Measurements from ENCODE around the gene PEX14. TPM values are rescaled to one million over a fixed set of nuclear protein-coding genes. Genes with fewer than 3 reads are reported as not detected.

Gene PEX14
- total RNA-seq, 1 experiment from 2014 or later: 29.3 TPM

DNA sequence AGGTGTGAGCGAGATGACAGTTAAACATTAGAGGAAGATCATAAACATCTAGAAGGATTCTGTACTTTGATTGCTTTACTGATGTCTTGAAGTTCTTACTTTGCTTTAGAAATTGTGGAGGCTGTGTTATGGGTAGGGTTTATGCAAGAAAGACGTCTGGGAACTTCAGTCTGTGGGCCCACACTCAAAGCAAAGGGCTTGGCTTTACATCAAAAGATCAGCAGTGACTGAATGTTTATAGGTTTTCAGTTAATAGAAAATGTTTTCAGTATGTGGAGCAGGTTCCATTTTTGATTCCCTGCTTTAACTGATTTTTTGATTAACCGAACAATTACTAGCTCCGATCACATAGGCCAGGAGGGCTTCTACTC lies 31.9 kb downstream of the PEX14 start (continued):
- TF ChIP-seq, protein P1, sequence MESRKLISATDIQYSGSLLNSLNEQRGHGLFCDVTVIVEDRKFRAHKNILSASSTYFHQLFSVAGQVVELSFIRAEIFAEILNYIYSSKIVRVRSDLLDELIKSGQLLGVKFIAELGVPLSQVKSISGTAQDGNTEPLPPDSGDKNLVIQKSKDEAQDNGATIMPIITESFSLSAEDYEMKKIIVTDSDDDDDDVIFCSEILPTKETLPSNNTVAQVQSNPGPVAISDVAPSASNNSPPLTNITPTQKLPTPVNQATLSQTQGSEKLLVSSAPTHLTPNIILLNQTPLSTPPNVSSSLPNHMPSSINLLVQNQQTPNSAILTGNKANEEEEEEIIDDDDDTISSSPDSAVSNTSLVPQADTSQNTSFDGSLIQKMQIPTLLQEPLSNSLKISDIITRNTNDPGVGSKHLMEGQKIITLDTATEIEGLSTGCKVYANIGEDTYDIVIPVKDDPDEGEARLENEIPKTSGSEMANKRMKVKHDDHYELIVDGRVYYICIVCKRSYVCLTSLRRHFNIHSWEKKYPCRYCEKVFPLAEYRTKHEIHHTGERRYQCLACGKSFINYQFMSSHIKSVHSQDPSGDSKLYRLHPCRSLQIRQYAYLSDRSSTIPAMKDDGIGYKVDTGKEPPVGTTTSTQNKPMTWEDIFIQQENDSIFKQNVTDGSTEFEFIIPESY (IDR thresholded peaks at IDR 0.05; ENCODE audit: extremely low read depth, insufficient replicate concordance, low read length): no peak
- no peak for TF ChIP-seq POLR2AphosphoS5 (IDR thresholded peaks at IDR 0.05; ENCODE audit: low read depth, low read length)
- TF ChIP-seq, protein P2, sequence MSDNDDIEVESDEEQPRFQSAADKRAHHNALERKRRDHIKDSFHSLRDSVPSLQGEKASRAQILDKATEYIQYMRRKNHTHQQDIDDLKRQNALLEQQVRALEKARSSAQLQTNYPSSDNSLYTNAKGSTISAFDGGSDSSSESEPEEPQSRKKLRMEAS (IDR thresholded peaks at IDR 0.05): no peak

DNA sequence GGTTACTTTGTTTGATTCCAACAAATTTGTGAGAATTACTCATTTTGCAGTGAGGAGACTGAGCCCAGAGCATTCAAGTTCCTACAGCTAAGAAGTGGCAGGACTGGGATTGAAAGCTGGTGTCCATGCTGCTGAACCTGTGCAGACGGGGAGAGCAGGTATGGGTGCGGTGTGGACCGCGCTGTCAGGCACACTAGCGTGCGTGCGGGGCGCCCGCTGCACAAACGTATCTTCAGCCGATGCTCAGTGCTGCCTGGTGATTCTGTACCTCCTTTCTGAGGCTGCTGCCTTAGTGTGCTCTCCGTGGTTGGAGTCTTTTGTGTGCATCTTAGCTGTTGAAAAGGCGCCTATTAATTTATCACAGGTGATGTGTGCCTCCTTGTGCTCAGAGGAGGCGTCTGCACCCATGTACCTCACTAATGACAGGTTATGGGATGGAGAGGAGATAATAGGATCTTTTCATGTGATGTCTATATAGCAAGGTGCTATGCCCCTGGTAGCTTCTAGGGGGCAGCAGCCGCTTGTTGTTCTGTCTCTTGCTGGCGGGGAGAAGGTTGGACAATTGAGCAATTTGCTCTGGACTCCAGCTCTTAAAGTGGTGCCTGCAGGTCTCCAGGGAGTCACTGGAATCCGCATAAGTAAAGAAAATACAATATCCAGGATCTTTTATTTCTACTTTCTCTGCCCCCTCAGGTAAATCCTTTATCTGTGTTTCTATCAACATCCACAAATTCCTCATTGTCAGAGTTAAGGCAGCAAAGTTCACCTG lies 32.5 kb downstream of the PEX14 start:
- no peaks in the 10 kb centered on the region for H3K9me3 ChIP-seq (ENCODE audit: control insufficient read depth in 1 of 2, insufficient read depth in 1 of 2, low read depth in 1 of 2, low read length in 2 of 2)
- RAD21 ChIA-PET (ENCODE audit: low non-redundant PET in 1 of 2, low total read pairs in 2 of 2, uncharacterized antibody in 2 of 2, unreplicated experiment in 2 of 2): interaction anchor here (0.7 to 1.1 kb wide), 4 partner anchors 118 to 402 kb away, joined by 3 to 5 read pairs (median 3); no protein-coding TSS in a partner anchor

More for the DNA sequence above, 32.5 kb downstream of the PEX14 start:
- DNase-seq (ENCODE audit: low read depth, low spot score) (peak; percentile 41), ATAC-seq (peak; percentile 91)
- Histone ChIP-seq H4K20me1 (ENCODE audit: insufficient read depth) (peaks cover 3% of the 10 kb centered on the region; the same call in 1 of the 2 replicates), H2AFZ (ENCODE audit: low read depth, low read length, poor library complexity, severe bottlenecking) (no peak overlapping the region), H3K4me1 (ENCODE audit: control insufficient read depth in 1 of 2, insufficient read depth in 2 of 2, low read length in 2 of 2) (peaks cover 17 to 30% of the 10 kb centered on the region in 2 experiments), H3K79me2 (ENCODE audit: insufficient read depth, low read length) (peaks cover 71% of the 10 kb centered on the region), H3K36me3 (ENCODE audit: control insufficient read depth in 1 of 2, insufficient read depth in 2 of 2, low read length in 2 of 2) (no peaks in the 10 kb centered on the region), H3K27ac (ENCODE audit: low read depth, low read length) (no peak overlapping the region), H3K9ac (ENCODE audit: low read length) (no peak overlapping the region), H3K4me3 (replicated peaks in 1 of 2; ENCODE audit: low read depth in 1 of 2, low read length in 2 of 2) (no peak overlapping the region), H3K27me3 (ENCODE audit: insufficient read depth, low read length) (no peaks in the 10 kb centered on the region), H3K9me2 (ENCODE audit: insufficient read depth) (no peaks in the 10 kb centered on the region), H3K4me2 (ENCODE audit: low read length) (no peak overlapping the region)
- BruUV-seq (replicated peaks): no TSS peak
- ChIA-PET POLR2A (no interaction called here), CTCF (interaction anchor here (0.6 to 2.6 kb wide), 17 partner anchors 9 to 1146 kb away, joined by 3 to 18 read pairs (median 5); partner anchors contain the start of gene CENPS)
- TF ChIP-seq, protein P2 (IDR thresholded peaks at IDR 0.05): no peak
- no peak for TF ChIP-seq EZH2phosphoT487 (IDR thresholded peaks at IDR 0.05; ENCODE audit: borderline replicate concordance)
- TF ChIP-seq, protein P3, sequence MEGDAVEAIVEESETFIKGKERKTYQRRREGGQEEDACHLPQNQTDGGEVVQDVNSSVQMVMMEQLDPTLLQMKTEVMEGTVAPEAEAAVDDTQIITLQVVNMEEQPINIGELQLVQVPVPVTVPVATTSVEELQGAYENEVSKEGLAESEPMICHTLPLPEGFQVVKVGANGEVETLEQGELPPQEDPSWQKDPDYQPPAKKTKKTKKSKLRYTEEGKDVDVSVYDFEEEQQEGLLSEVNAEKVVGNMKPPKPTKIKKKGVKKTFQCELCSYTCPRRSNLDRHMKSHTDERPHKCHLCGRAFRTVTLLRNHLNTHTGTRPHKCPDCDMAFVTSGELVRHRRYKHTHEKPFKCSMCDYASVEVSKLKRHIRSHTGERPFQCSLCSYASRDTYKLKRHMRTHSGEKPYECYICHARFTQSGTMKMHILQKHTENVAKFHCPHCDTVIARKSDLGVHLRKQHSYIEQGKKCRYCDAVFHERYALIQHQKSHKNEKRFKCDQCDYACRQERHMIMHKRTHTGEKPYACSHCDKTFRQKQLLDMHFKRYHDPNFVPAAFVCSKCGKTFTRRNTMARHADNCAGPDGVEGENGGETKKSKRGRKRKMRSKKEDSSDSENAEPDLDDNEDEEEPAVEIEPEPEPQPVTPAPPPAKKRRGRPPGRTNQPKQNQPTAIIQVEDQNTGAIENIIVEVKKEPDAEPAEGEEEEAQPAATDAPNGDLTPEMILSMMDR (IDR thresholded peaks at IDR 0.05 in 2 of 3, conservative IDR thresholded peaks at IDR 0.05 in 1 of 3; ENCODE audit: borderline replicate concordance in 1 of 3, insufficient read depth in 1 of 3, low read depth in 2 of 3, low read length in 2 of 3): peak; percentile 86 to 96 (median 94)
- no peak for TF ChIP-seq SIN3A (IDR thresholded peaks at IDR 0.05; ENCODE audit: low read depth)
- peak; percentile 74 for TF ChIP-seq CEBPB (IDR thresholded peaks at IDR 0.05; ENCODE audit: low read depth)
- no peak for TF ChIP-seq ZFX (IDR thresholded peaks at IDR 0.05)
- TF ChIP-seq ZNF274 (IDR thresholded peaks at IDR 0.05; ENCODE audit: low read depth, low read length): no peak
- no peak for TF ChIP-seq EZH2 (IDR thresholded peaks at IDR 0.05)
- no peak for TF ChIP-seq POLR2AphosphoS5 (IDR thresholded peaks at IDR 0.05; ENCODE audit: low read depth, low read length)
- TF ChIP-seq, protein P4, sequence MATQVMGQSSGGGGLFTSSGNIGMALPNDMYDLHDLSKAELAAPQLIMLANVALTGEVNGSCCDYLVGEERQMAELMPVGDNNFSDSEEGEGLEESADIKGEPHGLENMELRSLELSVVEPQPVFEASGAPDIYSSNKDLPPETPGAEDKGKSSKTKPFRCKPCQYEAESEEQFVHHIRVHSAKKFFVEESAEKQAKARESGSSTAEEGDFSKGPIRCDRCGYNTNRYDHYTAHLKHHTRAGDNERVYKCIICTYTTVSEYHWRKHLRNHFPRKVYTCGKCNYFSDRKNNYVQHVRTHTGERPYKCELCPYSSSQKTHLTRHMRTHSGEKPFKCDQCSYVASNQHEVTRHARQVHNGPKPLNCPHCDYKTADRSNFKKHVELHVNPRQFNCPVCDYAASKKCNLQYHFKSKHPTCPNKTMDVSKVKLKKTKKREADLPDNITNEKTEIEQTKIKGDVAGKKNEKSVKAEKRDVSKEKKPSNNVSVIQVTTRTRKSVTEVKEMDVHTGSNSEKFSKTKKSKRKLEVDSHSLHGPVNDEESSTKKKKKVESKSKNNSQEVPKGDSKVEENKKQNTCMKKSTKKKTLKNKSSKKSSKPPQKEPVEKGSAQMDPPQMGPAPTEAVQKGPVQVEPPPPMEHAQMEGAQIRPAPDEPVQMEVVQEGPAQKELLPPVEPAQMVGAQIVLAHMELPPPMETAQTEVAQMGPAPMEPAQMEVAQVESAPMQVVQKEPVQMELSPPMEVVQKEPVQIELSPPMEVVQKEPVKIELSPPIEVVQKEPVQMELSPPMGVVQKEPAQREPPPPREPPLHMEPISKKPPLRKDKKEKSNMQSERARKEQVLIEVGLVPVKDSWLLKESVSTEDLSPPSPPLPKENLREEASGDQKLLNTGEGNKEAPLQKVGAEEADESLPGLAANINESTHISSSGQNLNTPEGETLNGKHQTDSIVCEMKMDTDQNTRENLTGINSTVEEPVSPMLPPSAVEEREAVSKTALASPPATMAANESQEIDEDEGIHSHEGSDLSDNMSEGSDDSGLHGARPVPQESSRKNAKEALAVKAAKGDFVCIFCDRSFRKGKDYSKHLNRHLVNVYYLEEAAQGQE (IDR thresholded peaks at IDR 0.05; ENCODE audit: low read depth): no peak
- TF ChIP-seq RAD21 (IDR thresholded peaks at IDR 0.05; ENCODE audit: low read depth): peak; percentile 92
- TF ChIP-seq CBX3 (IDR thresholded peaks at IDR 0.05; ENCODE audit: low read depth): no peak
- TF ChIP-seq, protein P5, sequence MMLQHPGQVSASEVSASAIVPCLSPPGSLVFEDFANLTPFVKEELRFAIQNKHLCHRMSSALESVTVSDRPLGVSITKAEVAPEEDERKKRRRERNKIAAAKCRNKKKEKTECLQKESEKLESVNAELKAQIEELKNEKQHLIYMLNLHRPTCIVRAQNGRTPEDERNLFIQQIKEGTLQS (IDR thresholded peaks at IDR 0.05): no peak
- TF ChIP-seq SRF (IDR thresholded peaks at IDR 0.05; ENCODE audit: low read depth): no peak
- intact Hi-C loops (cut with micrococcal nuclease): loop anchor here (1.0 to 5.0 kb wide), 3 partner anchors 360 to 455 kb away; no protein-coding TSS in a partner anchor
